Astrocyte (in vitro differentiated cells and primary cell): ENCODE results near the gene IGF1R.

Source experiments
- EZH2 ChIP-seq: IDR thresholded peaks from 2 replicates; pipeline ENCODE4 v1.6.1; 2012; ENCODE audit warnings: mild to moderate bottlenecking, low read length, inconsistent platforms; ENCODE audit not compliant: insufficient read depth
- TF ChIP-seq, protein P1 (sequence below): IDR thresholded peaks from 2 replicates; pipeline ENCODE4 v1.5.1; 2011; ENCODE audit warnings: low read depth, mild to moderate bottlenecking, inconsistent platforms, low read length, moderate library complexity; ENCODE audit not compliant: insufficient read depth

DNA sequence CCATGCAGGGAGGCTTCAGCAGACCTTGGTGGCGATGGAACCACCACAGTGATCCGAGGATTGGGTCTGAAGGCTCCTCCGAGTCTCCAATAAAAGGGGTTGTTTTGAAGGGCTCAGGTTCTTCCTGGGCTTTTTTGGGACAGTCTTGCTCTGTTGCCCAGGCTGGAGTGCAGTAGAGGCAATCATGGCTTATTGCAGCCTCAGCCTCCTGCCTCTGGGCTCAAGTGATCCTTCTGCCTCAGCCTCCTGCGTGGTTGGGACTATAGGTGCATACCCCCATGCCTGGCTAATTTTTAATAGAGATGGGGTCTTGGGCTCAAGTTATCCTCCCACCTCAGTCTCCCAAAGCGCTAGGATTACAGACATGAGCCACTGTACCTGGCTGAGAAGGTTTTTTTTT is 84.8 kb downstream of the IGF1R start:
- TF ChIP-seq, protein P1, sequence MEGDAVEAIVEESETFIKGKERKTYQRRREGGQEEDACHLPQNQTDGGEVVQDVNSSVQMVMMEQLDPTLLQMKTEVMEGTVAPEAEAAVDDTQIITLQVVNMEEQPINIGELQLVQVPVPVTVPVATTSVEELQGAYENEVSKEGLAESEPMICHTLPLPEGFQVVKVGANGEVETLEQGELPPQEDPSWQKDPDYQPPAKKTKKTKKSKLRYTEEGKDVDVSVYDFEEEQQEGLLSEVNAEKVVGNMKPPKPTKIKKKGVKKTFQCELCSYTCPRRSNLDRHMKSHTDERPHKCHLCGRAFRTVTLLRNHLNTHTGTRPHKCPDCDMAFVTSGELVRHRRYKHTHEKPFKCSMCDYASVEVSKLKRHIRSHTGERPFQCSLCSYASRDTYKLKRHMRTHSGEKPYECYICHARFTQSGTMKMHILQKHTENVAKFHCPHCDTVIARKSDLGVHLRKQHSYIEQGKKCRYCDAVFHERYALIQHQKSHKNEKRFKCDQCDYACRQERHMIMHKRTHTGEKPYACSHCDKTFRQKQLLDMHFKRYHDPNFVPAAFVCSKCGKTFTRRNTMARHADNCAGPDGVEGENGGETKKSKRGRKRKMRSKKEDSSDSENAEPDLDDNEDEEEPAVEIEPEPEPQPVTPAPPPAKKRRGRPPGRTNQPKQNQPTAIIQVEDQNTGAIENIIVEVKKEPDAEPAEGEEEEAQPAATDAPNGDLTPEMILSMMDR, result no peak
- no peak for TF ChIP-seq EZH2
